Brain microvascular endothelial cell (primary cell): ENCODE results near the gene IL1R1.
A peak's percentile ranks its signal among the peaks of the same experiment; 100 is the strongest.
"Not testable (repeated sequence)": the region's sequence is repeated elsewhere in the genome, so short reads cannot be mapped to it uniquely, and the experiment has no call there.

Experiments used
- DNase-seq: peaks from one replicate; pipeline ENCODE4 v3.0.0-alpha.2; 2020
- H3K27ac ChIP-seq: fragments of 250-450 bp; sonication (Bioruptor Pico); 2 replicates; pipeline ENCODE4 v1.5.1; 2020; ENCODE audit warnings: mild to moderate bottlenecking, moderate library complexity
- H3K27me3 ChIP-seq: fragments of 250-450 bp; sonication (Bioruptor Pico); replicated peaks from 2 replicates; pipeline ENCODE4 v1.5.1; 2020; ENCODE audit warnings: mild to moderate bottlenecking
- H3K36me3 ChIP-seq: fragments of 250-450 bp; sonication (Bioruptor Pico); replicated peaks from 2 replicates; pipeline ENCODE4 v1.5.1; 2020; ENCODE audit warnings: mild to moderate bottlenecking
- H3K4me3 ChIP-seq: 2 replicates; pipeline ENCODE4 v1.5.1; 2011; ENCODE audit warnings: low read depth, mild to moderate bottlenecking, control low read depth, low read length, moderate library complexity
- CTCF ChIP-seq: IDR thresholded peaks from 2 replicates; pipeline ENCODE4 v1.5.1; 2011; ENCODE audit warnings: low read depth, mild to moderate bottlenecking, moderate library complexity, low read length, control low read depth, inconsistent platforms; ENCODE audit errors: missing control alignments
- in situ Hi-C: cut with HindIII; loops from 2 replicates; pipeline ENCODE4 v1.10.0; 2017; ENCODE audit warnings: low sequenced_read_pairs, low pct_ligation_motif_present

The IL1R1 gene

DNA sequence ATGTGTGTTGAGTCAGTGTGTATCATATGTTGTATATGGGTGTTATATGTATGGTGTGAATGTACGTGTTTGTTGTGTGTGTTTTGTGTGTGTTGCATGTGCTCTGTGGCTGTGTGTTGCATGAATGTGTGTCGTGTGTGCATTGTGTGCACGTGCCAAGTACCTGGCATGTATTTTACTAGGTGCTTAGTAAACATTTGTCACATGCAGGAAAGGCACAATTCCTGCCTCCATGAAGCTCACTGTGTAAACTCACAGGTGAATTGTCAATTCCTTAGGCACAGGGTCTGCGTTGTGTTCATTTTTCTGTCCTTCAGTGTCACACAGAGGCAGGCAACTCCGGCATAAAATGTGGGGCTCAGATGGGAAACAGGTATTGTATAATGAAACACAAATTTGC, 22.3 kb upstream of the IL1R1 start:
- Histone ChIP-seq H3K36me3 (no peaks in the 10 kb centered on the region), H3K27ac (no peak overlapping the region), H3K4me3 (no peak overlapping the region), H3K27me3 (no peaks in the 10 kb centered on the region)
- in situ Hi-C loops, result no loop called here
- no peak for DNase-seq
- no peak for TF ChIP-seq CTCF

GRCh38 chr2:102120701-102121159, 21.8 kb upstream of the IL1R1 start:
- Histone ChIP-seq H3K36me3 (no peaks in the 10 kb centered on the region), H3K4me3 (no peak overlapping the region), H3K27ac (no peak overlapping the region), H3K27me3 (no peaks in the 10 kb centered on the region)
- in situ Hi-C loops, result no loop called here
- no peak for TF ChIP-seq CTCF
- no peak for DNase-seq

DNA sequence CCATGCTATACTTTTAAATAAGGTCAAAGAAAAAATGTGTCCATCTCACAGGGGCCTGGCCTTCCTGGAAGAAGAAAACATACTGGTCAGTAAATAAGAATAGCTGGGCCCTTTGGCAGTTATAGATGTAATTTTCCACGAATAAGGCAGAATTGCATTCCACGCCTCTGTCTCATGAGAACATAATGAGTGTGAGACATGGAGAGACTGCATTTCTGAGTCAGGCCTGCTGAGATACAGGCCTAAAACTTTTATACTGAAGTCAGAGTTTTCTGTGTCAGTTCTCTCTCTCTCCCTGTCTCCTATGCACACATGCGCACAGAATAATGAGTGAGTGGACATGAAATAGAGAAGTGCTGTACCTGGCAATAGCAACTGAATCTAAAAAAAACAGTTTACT, 20.4 kb upstream of the IL1R1 start:
- no peaks in the 10 kb centered on the region for H3K27me3 ChIP-seq
- no peak for TF ChIP-seq CTCF
- in situ Hi-C loops, result no loop called here
- no peaks in the 10 kb centered on the region for H3K36me3 ChIP-seq
- H3K27ac ChIP-seq, result peak overlapping the region; percentile 90
- DNase-seq, result peak; percentile 95
- H3K4me3 ChIP-seq, result no peak overlapping the region

GRCh38 chr2:102122909-102123308, 19.6 kb upstream of the IL1R1 start:
- H3K27me3 ChIP-seq, result no peaks in the 10 kb centered on the region
- H3K27ac ChIP-seq, result peak overlapping the region; percentile 90
- no peak for DNase-seq
- in situ Hi-C loops, result no loop called here
- H3K4me3 ChIP-seq, result no peak overlapping the region
- TF ChIP-seq CTCF, result no peak
- no peaks in the 10 kb centered on the region for H3K36me3 ChIP-seq

DNA sequence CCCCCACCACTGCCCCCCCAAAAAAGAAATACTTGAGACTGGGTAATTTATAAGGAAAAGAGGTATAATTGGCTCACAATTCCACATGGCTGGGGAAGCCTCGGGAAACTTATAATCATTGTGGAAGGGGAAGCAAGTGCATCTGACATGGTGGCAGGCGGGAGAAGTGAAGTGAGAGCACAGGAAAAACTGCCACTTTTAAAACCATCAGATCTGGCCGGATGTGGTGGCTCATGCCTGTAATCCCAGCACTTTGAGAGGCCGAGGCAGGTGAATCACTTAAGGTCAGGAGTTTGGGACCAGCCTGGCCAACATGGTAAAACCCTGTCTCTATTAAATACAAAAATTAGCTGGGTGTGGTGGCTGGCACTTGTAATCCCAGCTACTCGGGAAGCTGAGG, 18.1 kb upstream of the IL1R1 start:
- H3K36me3 ChIP-seq, H3K27me3 ChIP-seq, in situ Hi-C loops, H3K27ac ChIP-seq, H3K4me3 ChIP-seq, DNase-seq: not testable (repeated sequence)

DNA sequence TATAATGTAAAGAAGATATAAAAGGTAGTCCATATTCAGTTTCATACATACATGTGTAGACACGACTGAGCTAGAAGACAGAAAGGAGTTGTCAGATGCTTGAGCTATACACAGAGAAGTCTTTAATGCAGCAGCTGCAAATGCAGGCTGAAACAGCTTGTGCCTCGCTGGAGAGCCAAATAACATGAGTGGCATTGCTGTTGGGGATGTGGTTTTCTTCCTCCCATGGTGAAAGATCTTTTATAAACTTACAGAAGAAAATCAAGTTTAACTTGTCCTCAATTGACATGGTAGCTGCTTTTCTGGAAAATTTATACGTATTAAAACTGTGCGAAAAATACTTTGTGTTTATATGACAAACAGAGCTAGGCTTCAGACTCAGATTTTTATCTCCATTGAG, 16.4 kb upstream of the IL1R1 start:
- Histone ChIP-seq H3K4me3 (no peak overlapping the region), H3K36me3 (no peaks in the 10 kb centered on the region), H3K27ac (no peak overlapping the region), H3K27me3 (no peaks in the 10 kb centered on the region)
- no peak for DNase-seq
- in situ Hi-C loops, result no loop called here
- no peak for TF ChIP-seq CTCF
